ENCODE measurements around the gene NUDT4B.
"Not testable (repeated sequence)": the region's sequence is repeated elsewhere in the genome, so short reads cannot be mapped to it uniquely, and the experiment has no call there.

GRCh38 chr1:148735538-148735937, 13.0 kb upstream of the NUDT4B start:
- TF ChIP-seq MXD4 (CRISPR knock-in tag; IDR thresholded peaks at IDR 0.05); JUNB (CRISPR knock-in tag; IDR thresholded peaks at IDR 0.05; ENCODE audit: borderline replicate concordance); PHF21A (CRISPR knock-in tag; IDR thresholded peaks at IDR 0.05); CTCF (CRISPR knock-in tag; IDR thresholded peaks at IDR 0.05); ZNF317 (CRISPR knock-in tag; IDR thresholded peaks at IDR 0.05); MYNN (CRISPR knock-in tag; IDR thresholded peaks at IDR 0.05; ENCODE audit: low read depth); ZNF431 (CRISPR knock-in tag; IDR thresholded peaks at IDR 0.05; ENCODE audit: borderline replicate concordance, low read depth); POLR2A (IDR thresholded peaks at IDR 0.05; ENCODE audit: insufficient read depth in 1 of 2, low read depth in 2 of 2, low read length in 2 of 2); PPARG (CRISPR knock-in tag; conservative IDR thresholded peaks at IDR 0.05); ZNF574 (CRISPR knock-in tag; IDR thresholded peaks at IDR 0.05); CCAR2 (optimal IDR thresholded peaks at IDR 0.05; ENCODE audit: low read depth, low read length); PRDM15 (CRISPR knock-in tag; IDR thresholded peaks at IDR 0.05): not testable (repeated sequence)
